ENCODE data around the gene LYZ. TPM values are rescaled to one million over a fixed set of nuclear protein-coding genes. Genes with fewer than 3 reads are reported as not detected.

The LYZ gene
- polyA plus RNA-seq, 1 donor (not counting 4 experiments of a cell fraction or from before 2014, with no cell fraction given): not detected

- Histone ChIP-seq H3K4me3 (ENCODE audit: control insufficient read depth in 2 of 3, extremely low read depth in 1 of 3, insufficient read depth in 2 of 3, low read depth in 1 of 3, low read length in 3 of 3) (peak within 1 kb of the TSS; percentile 54 to 86 (median 73)), H4K20me1 (ENCODE audit: control insufficient read depth, extremely low read depth, insufficient read depth, low read length) (no peaks in the 10 kb centered on the region), H2AFZ (ENCODE audit: control insufficient read depth, low read length) (peak within 1 kb of the TSS; percentile 91), H3K79me2 (ENCODE audit: control insufficient read depth, insufficient read depth, low read length) (peaks cover 11% of the 10 kb centered on the region), H3K27ac (ENCODE audit: control insufficient read depth, insufficient read depth, low read length) (peak within 1 kb of the TSS; percentile 90), H3K4me2 (ENCODE audit: control insufficient read depth, extremely low read depth, insufficient read depth, low read depth, low read length) (peak within 1 kb of the TSS; percentile 86), H3K4me1 (ENCODE audit: control insufficient read depth, extremely low read depth, insufficient read depth, low read length) (peaks cover 11% of the 10 kb centered on the region), H3K36me3 (ENCODE audit: control insufficient read depth in 2 of 2, extremely low read depth in 1 of 2, insufficient read depth in 2 of 2, low read length in 2 of 2) (no peaks in the 10 kb centered on the region), H3K9me1 (ENCODE audit: control insufficient read depth, extremely low read depth, insufficient read depth, low read length) (no peaks in the 10 kb centered on the region), H3K9me3 (ENCODE audit: control insufficient read depth, low read depth, low read length) (no peaks in the 10 kb centered on the region), H3K27me3 (ENCODE audit: control insufficient read depth, extremely low read depth, insufficient read depth, low read length) (no peaks in the 10 kb centered on the region), H3K9ac (ENCODE audit: control insufficient read depth, extremely low read depth, insufficient read depth, low read length) (peak within 1 kb of the TSS; percentile 91)
- dilution Hi-C loops (cut with MboI; ENCODE audit: extremely low pct_ligation_motif_present, low sequenced_read_pairs): no loop called here
- peak; percentile 5 for FAIRE-seq
- DNase-seq (ENCODE audit: low read depth, low spot score): peak; percentile 36
- no peak for TF ChIP-seq CTCF (optimal IDR thresholded peaks at IDR 0.05 in 1 of 3, IDR thresholded peaks at IDR 0.05 in 1 of 3, conservative IDR thresholded peaks at IDR 0.05 in 1 of 3; ENCODE audit: extremely low read depth in 1 of 3, insufficient read depth in 2 of 3, low read length in 3 of 3)
- TF ChIP-seq EZH2 (IDR thresholded peaks at IDR 0.05; ENCODE audit: low read length): no peak
These were observed 11.6 kb downstream of the LYZ start, which contains the start of gene YEATS4 for GRCh38 chr12:69359531-69360347. Gene YEATS4, plus strand, starts transcription at chr12:69359743. Its CDS starts 230 bp downstream, at chr12:69359973.

GRCh38 chr12:69360348-69360672 is 12.1 kb downstream of the LYZ start:
- Histone ChIP-seq H2AFZ (ENCODE audit: control insufficient read depth, low read length) (peak overlapping the region; percentile 90), H3K36me3 (ENCODE audit: control insufficient read depth in 2 of 2, extremely low read depth in 1 of 2, insufficient read depth in 2 of 2, low read length in 2 of 2) (no peaks in the 10 kb centered on the region), H3K27ac (ENCODE audit: control insufficient read depth, insufficient read depth, low read length) (peak overlapping the region; percentile 90), H3K4me2 (ENCODE audit: control insufficient read depth, extremely low read depth, insufficient read depth, low read depth, low read length) (peak overlapping the region; percentile 86), H3K9me3 (ENCODE audit: control insufficient read depth, low read depth, low read length) (no peaks in the 10 kb centered on the region), H3K4me1 (ENCODE audit: control insufficient read depth, extremely low read depth, insufficient read depth, low read length) (peaks cover 11% of the 10 kb centered on the region), H3K9me1 (ENCODE audit: control insufficient read depth, extremely low read depth, insufficient read depth, low read length) (no peaks in the 10 kb centered on the region), H3K79me2 (ENCODE audit: control insufficient read depth, insufficient read depth, low read length) (peaks cover 11% of the 10 kb centered on the region), H4K20me1 (ENCODE audit: control insufficient read depth, extremely low read depth, insufficient read depth, low read length) (no peaks in the 10 kb centered on the region), H3K4me3 (ENCODE audit: control insufficient read depth in 2 of 3, extremely low read depth in 1 of 3, insufficient read depth in 2 of 3, low read depth in 1 of 3, low read length in 3 of 3) (peak overlapping the region; percentile 54 to 86 (median 73)), H3K27me3 (ENCODE audit: control insufficient read depth, extremely low read depth, insufficient read depth, low read length) (no peaks in the 10 kb centered on the region), H3K9ac (ENCODE audit: control insufficient read depth, extremely low read depth, insufficient read depth, low read length) (peak overlapping the region; percentile 91)
- TF ChIP-seq CTCF (optimal IDR thresholded peaks at IDR 0.05 in 1 of 3, IDR thresholded peaks at IDR 0.05 in 1 of 3, conservative IDR thresholded peaks at IDR 0.05 in 1 of 3; ENCODE audit: extremely low read depth in 1 of 3, insufficient read depth in 2 of 3, low read length in 3 of 3) (no peak), EZH2 (IDR thresholded peaks at IDR 0.05; ENCODE audit: low read length) (no peak)
- dilution Hi-C loops (cut with MboI; ENCODE audit: extremely low pct_ligation_motif_present, low sequenced_read_pairs): no loop called here
- DNase-seq (ENCODE audit: low read depth, low spot score): no peak
- FAIRE-seq: no peak

Data from keratinocyte (primary cell).